ENCODE measurements around the gene TRPM2. TPM values are rescaled to one million over a fixed set of nuclear protein-coding genes. Genes with fewer than 3 reads are reported as not detected.
A peak's percentile ranks its signal among the peaks of the same experiment; 100 is the strongest.

The TRPM2 gene
- total RNA-seq, 1 donor from 2014 or later, result 0.43 TPM

GRCh38 chr21:44363278-44363677, 9.9 kb downstream of the TRPM2 start:
- H3K27me3 ChIP-seq, result no peaks in the 10 kb centered on the region
- no peak overlapping the region for H3K4me3 ChIP-seq
- no peak for DNase-seq (ENCODE audit: low spot score in 2 of 2)
- H3K27ac ChIP-seq, result no peak overlapping the region
- no peaks in the 10 kb centered on the region for H3K36me3 ChIP-seq
- intact Hi-C loops (cut with DNase I), result no loop called here
- TF ChIP-seq, protein P1, sequence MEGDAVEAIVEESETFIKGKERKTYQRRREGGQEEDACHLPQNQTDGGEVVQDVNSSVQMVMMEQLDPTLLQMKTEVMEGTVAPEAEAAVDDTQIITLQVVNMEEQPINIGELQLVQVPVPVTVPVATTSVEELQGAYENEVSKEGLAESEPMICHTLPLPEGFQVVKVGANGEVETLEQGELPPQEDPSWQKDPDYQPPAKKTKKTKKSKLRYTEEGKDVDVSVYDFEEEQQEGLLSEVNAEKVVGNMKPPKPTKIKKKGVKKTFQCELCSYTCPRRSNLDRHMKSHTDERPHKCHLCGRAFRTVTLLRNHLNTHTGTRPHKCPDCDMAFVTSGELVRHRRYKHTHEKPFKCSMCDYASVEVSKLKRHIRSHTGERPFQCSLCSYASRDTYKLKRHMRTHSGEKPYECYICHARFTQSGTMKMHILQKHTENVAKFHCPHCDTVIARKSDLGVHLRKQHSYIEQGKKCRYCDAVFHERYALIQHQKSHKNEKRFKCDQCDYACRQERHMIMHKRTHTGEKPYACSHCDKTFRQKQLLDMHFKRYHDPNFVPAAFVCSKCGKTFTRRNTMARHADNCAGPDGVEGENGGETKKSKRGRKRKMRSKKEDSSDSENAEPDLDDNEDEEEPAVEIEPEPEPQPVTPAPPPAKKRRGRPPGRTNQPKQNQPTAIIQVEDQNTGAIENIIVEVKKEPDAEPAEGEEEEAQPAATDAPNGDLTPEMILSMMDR (IDR thresholded peaks at IDR 0.05), result no peak
- peaks cover 5 to 17% of the 10 kb centered on the region in 2 donors for H3K9me3 ChIP-seq
- no peaks in the 10 kb centered on the region for H3K4me1 ChIP-seq

GRCh38 chr21:44364151-44365053, 11.0 kb downstream of the TRPM2 start:
- TF ChIP-seq, protein P1 (IDR thresholded peaks at IDR 0.05), result no peak
- DNase-seq (ENCODE audit: low spot score in 2 of 2), result peak in 1 of 2 donors; percentile 40
- intact Hi-C loops (cut with DNase I), result no loop called here

GRCh38 chr21:44365251-44365966, 12.0 kb downstream of the TRPM2 start:
- intact Hi-C loops (cut with DNase I), result no loop called here
- DNase-seq (ENCODE audit: low spot score in 2 of 2), result peak in 1 of 2 donors; percentile 48
- Histone ChIP-seq H3K36me3 (no peaks in the 10 kb centered on the region), H3K27ac (no peak overlapping the region), H3K4me1 (no peaks in the 10 kb centered on the region), H3K9me3 (peaks cover 5 to 17% of the 10 kb centered on the region in 2 donors), H3K27me3 (no peaks in the 10 kb centered on the region), H3K4me3 (no peak overlapping the region)
- TF ChIP-seq, protein P1 (IDR thresholded peaks at IDR 0.05), result no peak

More at GRCh38 chr21:44364151-44365053, 11.0 kb downstream of the TRPM2 start:
- no peaks in the 10 kb centered on the region for H3K36me3 ChIP-seq
- no peaks in the 10 kb centered on the region for H3K27me3 ChIP-seq
- H3K4me1 ChIP-seq, result no peaks in the 10 kb centered on the region
- no peak overlapping the region for H3K27ac ChIP-seq
- peaks cover 5 to 17% of the 10 kb centered on the region in 2 donors for H3K9me3 ChIP-seq
- H3K4me3 ChIP-seq, result no peak overlapping the region

DNA sequence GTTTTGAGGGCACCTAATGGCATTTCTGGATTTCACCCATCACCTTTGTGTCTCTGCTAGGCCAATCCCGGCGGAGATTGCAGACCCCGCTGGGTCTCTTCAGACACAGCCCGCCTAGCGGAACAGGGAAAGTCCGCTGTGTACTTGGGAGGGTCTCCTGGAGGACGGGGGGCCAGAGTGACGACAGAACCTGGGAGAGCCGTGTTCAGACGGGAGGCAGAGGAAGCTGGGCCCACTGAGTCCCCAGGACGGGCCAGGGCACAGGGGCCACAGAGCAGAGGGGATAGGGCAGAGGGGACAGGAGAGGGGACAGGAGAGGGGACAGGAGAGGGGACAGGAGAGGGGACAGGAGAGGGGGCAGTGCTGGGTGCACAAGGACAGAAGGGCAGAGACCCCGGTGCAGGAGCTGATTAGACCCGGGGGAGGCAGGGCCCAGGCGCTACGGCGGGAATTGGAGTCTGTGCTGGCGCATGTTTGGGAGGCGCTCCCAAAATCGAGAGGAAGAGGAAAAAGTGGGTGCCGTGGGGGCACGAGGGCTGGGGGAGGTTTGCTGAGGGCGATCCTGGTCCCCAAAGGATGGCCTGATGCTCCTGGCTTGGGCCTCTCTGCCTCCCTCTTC, 12.7 kb downstream of the TRPM2 start:
- Histone ChIP-seq H3K9me3 (peaks cover 5 to 17% of the 10 kb centered on the region in 2 donors), H3K36me3 (no peaks in the 10 kb centered on the region), H3K27me3 (no peaks in the 10 kb centered on the region), H3K27ac (no peak overlapping the region), H3K4me1 (no peaks in the 10 kb centered on the region), H3K4me3 (no peak overlapping the region)
- TF ChIP-seq, protein P1 (IDR thresholded peaks at IDR 0.05), result no peak
- intact Hi-C loops (cut with DNase I), result no loop called here
- DNase-seq (ENCODE audit: low spot score in 2 of 2), result peak in 1 of 2 donors; percentile 59

DNA sequence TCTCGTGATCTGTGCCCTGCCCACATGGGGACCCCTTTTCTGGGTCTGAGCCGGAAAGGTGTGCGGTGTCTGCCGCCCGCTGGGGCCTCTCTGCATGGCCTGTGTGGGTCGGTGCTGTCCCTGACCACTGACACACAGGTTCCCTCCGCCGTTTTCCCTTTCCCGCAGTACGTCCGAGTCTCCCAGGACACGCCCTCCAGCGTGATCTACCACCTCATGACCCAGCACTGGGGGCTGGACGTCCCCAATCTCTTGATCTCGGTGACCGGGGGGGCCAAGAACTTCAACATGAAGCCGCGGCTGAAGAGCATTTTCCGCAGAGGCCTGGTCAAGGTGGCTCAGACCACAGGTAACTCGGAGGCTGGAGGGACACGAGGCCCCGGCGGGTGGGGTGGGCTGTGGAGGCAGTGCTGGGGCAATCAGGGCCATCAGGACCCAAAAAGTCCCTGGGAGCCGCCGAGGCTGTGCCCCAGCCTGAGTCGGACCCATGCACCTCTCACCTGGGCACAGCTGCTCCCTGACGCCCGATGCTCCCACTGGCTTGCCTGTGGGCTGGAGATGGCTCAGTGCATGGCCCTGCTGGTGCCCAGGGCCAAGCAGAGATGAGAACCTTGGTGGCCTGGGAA, 13.3 kb downstream of the TRPM2 start:
- no peaks in the 10 kb centered on the region for H3K27me3 ChIP-seq
- no peak overlapping the region for H3K4me3 ChIP-seq
- peaks cover 5 to 17% of the 10 kb centered on the region in 2 donors for H3K9me3 ChIP-seq
- H3K27ac ChIP-seq, result no peak overlapping the region
- intact Hi-C loops (cut with DNase I), result no loop called here
- H3K4me1 ChIP-seq, result no peaks in the 10 kb centered on the region
- H3K36me3 ChIP-seq, result no peaks in the 10 kb centered on the region
- TF ChIP-seq, protein P1 (IDR thresholded peaks at IDR 0.05), result no peak
- DNase-seq (ENCODE audit: low spot score in 2 of 2), result peak in 1 of 2 donors; percentile 38
